GM20000 (cell line): Measurements from ENCODE around the gene HOXD12.
A peak's percentile ranks its signal among the peaks of the same experiment; 100 is the strongest.

Experiments
- DNase-seq: peaks from one replicate; pipeline ENCODE4 v3.0.0; 2012; ENCODE audit warnings: low spot score
- CTCF ChIP-seq: IDR thresholded peaks from 2 replicates; pipeline ENCODE4 v1.5.1; 2012; ENCODE audit warnings: mild to moderate bottlenecking, control low read depth; ENCODE audit errors: extremely low read depth, missing control alignments

The HOXD12 gene

GRCh38 chr2:176085861-176086771 lies 13.5 kb upstream of the HOXD12 start:
- DNase-seq = no peak
- TF ChIP-seq CTCF = peak; percentile 21

GRCh38 chr2:176087330-176088047 lies 12.1 kb upstream of the HOXD12 start:
- DNase-seq = no peak

GRCh38 chr2:176088048-176088936 lies 11.3 kb upstream of the HOXD12 start:
- no peak for DNase-seq
- peak; percentile 37 for TF ChIP-seq CTCF

More at GRCh38 chr2:176087330-176088047, 12.1 kb upstream of the HOXD12 start:
- TF ChIP-seq CTCF = no peak

GRCh38 chr2:176088937-176089842 lies 10.4 kb upstream of the HOXD12 start:
- DNase-seq = no peak

GRCh38 chr2:176089843-176090395 lies 9.7 kb upstream of the HOXD12 start:
- no peak for DNase-seq
- no peak for TF ChIP-seq CTCF

More at GRCh38 chr2:176088937-176089842, 10.4 kb upstream of the HOXD12 start:
- TF ChIP-seq CTCF = no peak

- TF ChIP-seq CTCF = no peak
These were observed 8.7 kb upstream of the HOXD12 start for GRCh38 chr2:176090862-176091261.

More at GRCh38 chr2:176090862-176091261, 8.7 kb upstream of the HOXD12 start:
- DNase-seq = no peak
